Lower leg skin (tissue), 3 donors: ENCODE results near the gene PAF1.

Experiments used
- CTCF ChIP-seq, 3 donors: fragments of 450-650 bp; IDR thresholded peaks; one replicate each; pipeline ENCODE4 v1.5.1; 2016; ENCODE audit warnings: antibody characterized with exemption in 3 of 3, mild to moderate bottlenecking in 3 of 3, moderate library complexity in 2 of 3
- POLR2A ChIP-seq, 2 donors: fragments of 450-650 bp; IDR thresholded peaks; one replicate each; pipeline ENCODE4 v1.6.1; 2016 to 2017; ENCODE audit warnings: antibody characterized with exemption in 2 of 2, mild to moderate bottlenecking in 1 of 2, moderate library complexity in 1 of 2

DNA sequence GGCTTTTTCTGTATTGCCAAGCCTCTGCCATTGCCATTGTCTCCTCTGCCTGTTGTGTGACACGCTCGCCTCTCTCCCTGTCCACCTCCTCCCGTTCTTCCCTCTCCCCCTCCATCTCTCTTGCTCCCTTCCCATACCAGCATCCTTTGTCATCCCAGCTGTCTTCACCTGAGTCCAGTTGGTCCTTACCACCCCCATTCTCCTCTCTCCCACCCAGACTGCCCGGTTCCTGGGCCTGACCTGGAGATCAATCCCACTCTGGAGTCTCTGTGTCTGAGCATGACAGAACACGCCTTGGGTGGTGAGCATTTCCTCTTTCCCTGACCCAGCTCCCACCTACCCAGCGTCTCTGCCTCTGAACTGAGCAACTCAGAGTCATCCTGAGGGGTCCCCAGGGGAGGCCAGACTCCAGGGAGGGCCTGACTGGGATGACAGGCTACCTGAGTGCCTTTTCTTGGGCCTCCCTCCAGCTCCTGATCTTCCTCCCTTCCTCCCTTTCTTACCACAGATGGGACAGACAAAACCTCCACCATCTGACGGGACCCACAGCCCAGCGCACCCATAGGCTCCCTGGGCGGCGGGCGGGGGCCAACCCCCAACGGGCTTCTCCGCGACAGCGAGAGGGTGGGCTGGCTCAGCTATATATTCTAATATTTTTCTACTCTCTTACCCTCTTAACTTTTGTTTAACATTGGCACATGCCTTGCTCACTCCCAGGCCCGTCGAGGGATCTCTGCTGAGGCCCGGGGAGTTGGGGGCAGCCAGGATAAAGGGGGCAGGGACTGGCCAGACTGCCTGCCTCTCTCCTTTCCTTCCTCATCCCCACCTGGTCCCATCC is 7.7 kb downstream of the PAF1 start:
- no peak for TF ChIP-seq POLR2A (IDR thresholded peaks at IDR 0.05)
- no peak for TF ChIP-seq CTCF (IDR thresholded peaks at IDR 0.05)
